ENCODE data around the gene ASB18.

The ASB18 gene, protein sequence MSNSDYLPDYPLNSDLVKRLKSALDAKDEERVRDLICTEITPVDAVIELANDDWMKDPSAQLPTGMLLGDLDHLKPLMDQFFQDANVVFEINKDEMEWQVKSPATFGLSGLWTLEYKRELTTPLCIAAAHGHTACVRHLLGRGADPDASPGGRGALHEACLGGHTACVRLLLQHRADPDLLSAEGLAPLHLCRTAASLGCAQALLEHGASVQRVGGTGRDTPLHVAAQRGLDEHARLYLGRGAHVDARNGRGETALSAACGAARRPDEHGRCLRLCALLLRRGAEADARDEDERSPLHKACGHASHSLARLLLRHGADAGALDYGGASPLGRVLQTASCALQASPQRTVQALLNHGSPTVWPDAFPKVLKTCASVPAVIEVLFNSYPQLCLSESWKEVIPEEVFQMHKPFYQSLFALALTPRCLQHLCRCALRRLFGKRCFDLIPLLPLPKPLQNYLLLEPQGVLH

DNA sequence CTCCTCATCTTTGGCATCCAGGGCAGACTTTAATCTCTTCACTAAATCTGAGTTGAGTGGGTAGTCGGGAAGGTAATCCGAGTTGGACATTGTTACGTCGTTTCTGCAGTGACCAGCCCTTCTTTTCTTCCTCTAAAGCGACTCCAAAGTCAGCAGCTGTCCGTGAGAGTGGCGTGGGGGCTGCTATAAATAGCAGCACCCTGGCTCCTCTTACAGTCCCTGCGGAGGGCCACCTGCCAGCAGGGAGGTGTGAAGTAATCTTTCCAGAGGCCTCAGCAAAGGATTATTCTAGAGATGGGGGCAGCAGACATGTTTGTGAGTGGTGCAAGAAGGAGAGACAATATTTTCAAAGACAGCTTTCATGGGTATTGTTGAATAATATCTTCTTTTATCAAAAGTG, at the start of gene ASB18:
TSS of gene ASB18 (minus strand) at position 151 of the 400 bp plus-strand sequence. CDS start at position 90, 61 bp downstream.
- DNase-seq (ENCODE audit: low read depth) = no peak
- TF ChIP-seq CTCF (conservative IDR thresholded peaks at IDR 0.05; ENCODE audit: low read depth, low read length) = no peak
- no peak within 1 kb of the TSS for H3K4me3 ChIP-seq (ENCODE audit: low read length)

- no peak for DNase-seq (ENCODE audit: low read depth)
- no peak for TF ChIP-seq CTCF (conservative IDR thresholded peaks at IDR 0.05; ENCODE audit: low read depth, low read length)
- no peak overlapping the region for H3K4me3 ChIP-seq (ENCODE audit: low read length)
These were observed 47.1 kb upstream of the ASB18 start for GRCh38 chr2:236311286-236311685.

- TF ChIP-seq CTCF (conservative IDR thresholded peaks at IDR 0.05; ENCODE audit: low read depth, low read length) = peak; percentile 49
- H3K4me3 ChIP-seq (ENCODE audit: low read length) = no peak overlapping the region
- no peak for DNase-seq (ENCODE audit: low read depth)
These were observed 45.4 kb upstream of the ASB18 start for GRCh38 chr2:236309669-236310029.

GRCh38 chr2:236308855-236309668, 44.9 kb upstream of the ASB18 start:
- TF ChIP-seq CTCF (conservative IDR thresholded peaks at IDR 0.05; ENCODE audit: low read depth, low read length) = no peak
- H3K4me3 ChIP-seq (ENCODE audit: low read length) = no peak overlapping the region
- DNase-seq (ENCODE audit: low read depth) = no peak

- no peak for DNase-seq (ENCODE audit: low read depth)
- TF ChIP-seq CTCF (conservative IDR thresholded peaks at IDR 0.05; ENCODE audit: low read depth, low read length) = no peak
- H3K4me3 ChIP-seq (ENCODE audit: low read length) = no peak overlapping the region
These were observed 43.4 kb upstream of the ASB18 start for GRCh38 chr2:236307641-236308040.

GRCh38 chr2:236306825-236307540, 42.8 kb upstream of the ASB18 start:
- no peak for TF ChIP-seq CTCF (conservative IDR thresholded peaks at IDR 0.05; ENCODE audit: low read depth, low read length)
- no peak overlapping the region for H3K4me3 ChIP-seq (ENCODE audit: low read length)
- no peak for DNase-seq (ENCODE audit: low read depth)
